ENCODE results near the gene DPEP2. TPM values are rescaled to one million over a fixed set of nuclear protein-coding genes. Genes with fewer than 3 reads are reported as not detected.
"Not testable (repeated sequence)": the region's sequence is repeated elsewhere in the genome, so short reads cannot be mapped to it uniquely, and the experiment has no call there.

Gene DPEP2
- total RNA-seq, 2 donors from 2014 or later = 0.20 TPM; not detected in 1

- 95 to 97% methylated on average over 22 to 33 of the region's 33 CpGs for WGBS, 2 experiments (ENCODE audit: insufficient coverage in 1 of 2, insufficient read length in 1 of 2)
- Histone ChIP-seq H3K4me1 (ENCODE audit: control insufficient read depth, insufficient read depth, low read length) (peaks cover 10% of the 10 kb centered on the region), H3K9me3 (ENCODE audit: control insufficient read depth, low read length) (no peaks in the 10 kb centered on the region), H3K27me3 (ENCODE audit: control insufficient read depth, insufficient read depth, low read length, poor library complexity, severe bottlenecking) (no peaks in the 10 kb centered on the region), H3K36me3 (ENCODE audit: control insufficient read depth, insufficient read depth, low read length) (peaks cover 13% of the 10 kb centered on the region), H3K9ac (ENCODE audit: extremely low read depth, low read length, poor library complexity, severe bottlenecking) (no peak overlapping the region), H3K27ac (ENCODE audit: low read depth, low read length) (no peak overlapping the region), H3K4me3 (ENCODE audit: low read length) (no peak overlapping the region)
- no peak for DNase-seq
- Mint-ChIP-seq H3K27ac (no peak overlapping the region), H3K9me3 (no peaks in the 10 kb centered on the region), H3K36me3 (ENCODE audit: low read depth) (peaks cover 2% of the 10 kb centered on the region), H3K27me3 (ENCODE audit: insufficient read depth) (no peaks in the 10 kb centered on the region), H3K4me1 (peaks cover 19% of the 10 kb centered on the region), H3K4me3 (no peak overlapping the region)
- no peak for TF ChIP-seq CTCF (conservative IDR thresholded peaks at IDR 0.05)
These were observed 59.5 kb downstream of the DPEP2 start for GRCh38 chr16:67939507-67940445.

- not testable (repeated sequence) for H3K9me3 Mint-ChIP-seq; H3K9ac ChIP-seq (ENCODE audit: extremely low read depth, low read length, poor library complexity, severe bottlenecking); H3K27me3 ChIP-seq (ENCODE audit: control insufficient read depth, insufficient read depth, low read length, poor library complexity, severe bottlenecking); H3K36me3 ChIP-seq (ENCODE audit: control insufficient read depth, insufficient read depth, low read length); H3K27ac ChIP-seq (ENCODE audit: low read depth, low read length); H3K4me3 ChIP-seq (ENCODE audit: low read length); H3K36me3 Mint-ChIP-seq (ENCODE audit: low read depth); H3K9me3 ChIP-seq (ENCODE audit: control insufficient read depth, low read length); DNase-seq; H3K27ac Mint-ChIP-seq; H3K4me1 ChIP-seq (ENCODE audit: control insufficient read depth, insufficient read depth, low read length); H3K27me3 Mint-ChIP-seq (ENCODE audit: insufficient read depth)
- Mint-ChIP-seq H3K4me3 (peak overlapping the region; percentile 100), H3K4me1 (peaks cover 16% of the 10 kb centered on the region)
- 89 to 96% methylated on average over 2 to 5 of the region's 5 CpGs for WGBS, 2 experiments (ENCODE audit: insufficient coverage in 1 of 2, insufficient read length in 1 of 2)
These were observed 61.6 kb downstream of the DPEP2 start for GRCh38 chr16:67937713-67938112.

Other genes with a start within 250 kb of the DPEP2 start
- 10 to 100 TPM; 19.2 to 22.5 TPM for gene RANBP10, start 192.9 kb downstream of the DPEP2 start, total RNA-seq
- gene TSNAXIP1, start 192.6 kb downstream of the DPEP2 start, total RNA-seq = 1 to 10 TPM; 2.8 to 3.2 TPM
- gene THAP11, start 157.2 kb downstream of the DPEP2 start, total RNA-seq = 10 to 100 TPM; 28.0 to 32.9 TPM
- 100 to 1,000 TPM; 201 to 218 TPM for gene NUTF2, start 152.6 kb downstream of the DPEP2 start, total RNA-seq
- gene CENPT, start 151.8 kb downstream of the DPEP2 start, total RNA-seq = 10 to 100 TPM; 43.7 to 57.2 TPM
- gene EDC4, start 126.4 kb downstream of the DPEP2 start, total RNA-seq = 10 to 100 TPM; 69.2 to 74.3 TPM
- gene NRN1L, start 114.6 kb downstream of the DPEP2 start, total RNA-seq = 1 to 10 TPM; 7.0 to 7.3 TPM
- gene PSKH1, start 106.2 kb downstream of the DPEP2 start, total RNA-seq = 10 to 100 TPM; 32.1 to 37.4 TPM
- 1 to 10 TPM in 1 of 2 donors, under 1 TPM in 1; 0.66 to 2.3 TPM for gene CTRL, start 67.6 kb downstream of the DPEP2 start, total RNA-seq
- 10 to 100 TPM; 15.5 to 16.5 TPM for gene PSMB10, start 62.6 kb downstream of the DPEP2 start, total RNA-seq
- 10 to 100 TPM in 1 of 2 donors, 1 to 10 TPM in 1; 8.4 to 14.3 TPM for gene LCAT, start 55.4 kb downstream of the DPEP2 start, total RNA-seq
- gene SLC12A4, start 30.8 kb downstream of the DPEP2 start, total RNA-seq = 10 to 100 TPM; 37.9 to 43.4 TPM
- gene DPEP3, start 19.0 kb downstream of the DPEP2 start, total RNA-seq = 1 to 10 TPM; 2.9 to 3.5 TPM
- gene DPEP2NB, start 16.4 kb upstream of the DPEP2 start, total RNA-seq = not detected
- gene DDX28, start 23.7 kb upstream of the DPEP2 start, total RNA-seq = 10 to 100 TPM; 12.1 to 12.3 TPM
- 10 to 100 TPM; 23.4 to 24.0 TPM for gene DUS2, start 23.8 kb upstream of the DPEP2 start, total RNA-seq
- 10 to 100 TPM; 27.4 to 30.1 TPM for gene NFATC3, start 85.9 kb upstream of the DPEP2 start, total RNA-seq
- gene ESRP2, start 236.6 kb upstream of the DPEP2 start, total RNA-seq = 10 to 100 TPM; 51.8 to 56.4 TPM
- gene PLA2G15, start 245.9 kb upstream of the DPEP2 start, total RNA-seq = 1 to 10 TPM; 8.7 to 10.0 TPM